Activated CD4-positive, alpha-beta T cell treated with anti-CD3 and anti-CD28 coated beads for 4 hours (primary cell): Measurements from ENCODE around the gene SEPTIN12.
A peak's percentile ranks its signal among the peaks of the same experiment; 100 is the strongest.

ENCODE experiments used
- DNase-seq, 2 donors: peaks; one replicate each; pipeline ENCODE4 v3.0.0-alpha.2; 2020

The SEPTIN12 gene

GRCh38 chr16:4783951-4784336, 4.2 kb downstream of the SEPTIN12 start:
- no peak for DNase-seq

DNA sequence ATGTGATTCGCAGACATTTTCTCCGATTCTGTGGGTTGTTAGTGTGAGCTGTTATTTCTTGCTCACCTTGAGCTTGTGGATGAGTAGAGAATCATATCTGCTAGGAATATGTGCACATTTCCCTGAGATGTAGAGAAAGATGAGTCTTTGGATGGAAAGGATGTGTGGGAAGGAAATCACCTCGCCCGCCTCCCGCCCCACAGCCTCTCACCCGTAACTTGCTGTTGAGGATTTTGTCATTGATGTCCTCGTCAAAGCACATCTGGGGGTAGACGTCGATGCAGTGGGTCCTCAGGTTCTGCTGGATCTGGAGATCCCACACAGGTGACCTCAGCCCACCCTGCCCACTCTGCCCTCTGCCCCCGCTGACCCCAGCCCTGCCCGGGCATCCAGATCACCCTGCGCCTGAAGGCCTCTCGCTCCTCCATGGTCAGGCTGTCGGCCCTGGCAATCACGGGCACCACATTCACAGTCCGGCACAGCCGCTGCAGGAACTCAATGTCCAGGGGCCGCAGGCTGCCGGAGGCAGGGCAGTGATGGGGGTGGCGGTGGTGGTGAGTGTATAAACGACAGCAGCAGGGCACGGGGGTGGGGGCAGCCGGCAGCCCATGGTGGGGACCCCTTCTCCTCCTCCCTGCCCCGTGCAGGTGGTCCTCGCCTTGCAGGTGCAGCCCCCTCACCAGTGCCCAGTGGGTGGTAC, 4.7 kb downstream of the SEPTIN12 start:
- DNase-seq: no peak

DNA sequence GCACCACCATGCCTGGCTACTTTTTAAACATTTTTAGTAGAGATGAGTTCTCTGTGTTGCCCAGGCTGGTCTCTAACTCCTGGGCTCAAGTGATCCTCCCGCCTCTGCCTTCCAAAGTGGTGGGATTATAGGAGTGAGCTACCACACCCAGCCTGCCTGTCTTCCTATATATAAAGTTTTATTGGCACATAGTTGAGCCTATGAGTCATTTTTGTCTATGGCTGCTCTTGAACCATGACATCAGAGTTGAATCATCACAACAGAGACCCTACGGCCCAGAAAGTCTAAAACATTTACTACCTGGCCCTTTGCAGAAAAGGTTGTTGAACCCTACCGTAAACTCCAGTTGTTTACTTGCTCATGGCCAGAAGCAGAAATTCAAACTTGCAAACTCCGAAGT, 7.9 kb downstream of the SEPTIN12 start:
- no peak for DNase-seq

DNA sequence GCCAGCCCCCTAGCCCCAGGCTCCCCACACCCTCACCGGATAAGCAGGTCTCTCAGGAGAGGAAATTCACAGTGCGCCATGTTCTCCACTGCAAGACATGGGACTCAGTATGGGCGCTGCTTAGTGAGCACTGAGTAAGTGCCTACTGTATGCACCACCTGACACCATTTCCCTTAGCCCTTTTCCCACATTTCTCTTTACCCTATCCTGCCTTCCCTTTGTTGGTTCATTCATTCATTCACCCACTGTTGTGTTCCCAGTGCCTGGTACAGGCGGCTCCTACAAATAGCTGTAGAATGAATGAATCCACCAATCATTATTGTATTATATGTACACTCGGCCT, 10.1 kb downstream of the SEPTIN12 start:
- no peak for DNase-seq

DNA sequence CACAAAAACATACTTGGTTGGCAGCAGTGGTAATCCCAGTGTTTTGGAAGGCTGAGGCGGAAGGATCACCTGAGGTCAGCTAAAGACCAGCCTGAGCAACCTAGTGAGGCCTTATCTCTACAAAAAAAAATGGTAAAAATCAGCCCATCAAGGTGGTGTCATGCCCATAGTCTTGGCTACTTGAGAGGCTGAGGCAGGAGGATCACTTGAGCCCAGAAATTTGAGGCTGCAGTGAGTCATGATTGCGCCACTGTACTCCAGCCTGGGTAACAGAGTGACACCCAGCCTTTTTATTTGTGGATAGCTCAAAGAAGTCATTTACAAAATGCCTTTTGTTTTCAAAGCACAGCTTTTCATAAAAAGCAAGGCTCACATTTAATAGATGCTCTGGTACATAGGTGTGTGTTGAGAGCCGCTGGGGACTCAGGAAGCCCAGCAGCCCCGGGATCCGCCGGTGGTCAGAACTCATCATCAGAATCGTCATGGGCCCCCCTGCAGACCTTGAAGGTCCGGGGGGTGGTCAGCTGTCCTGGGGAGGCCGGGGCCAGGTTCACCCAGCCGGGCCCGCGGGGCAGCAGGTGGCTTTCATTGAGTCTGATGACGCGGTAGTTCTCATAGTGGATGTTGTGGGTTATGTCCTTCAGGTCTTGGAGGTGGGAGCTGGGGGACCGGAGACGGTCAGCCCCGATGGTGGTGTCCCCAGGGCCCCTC, 10.7 kb downstream of the SEPTIN12 start:
- DNase-seq: no peak

DNA sequence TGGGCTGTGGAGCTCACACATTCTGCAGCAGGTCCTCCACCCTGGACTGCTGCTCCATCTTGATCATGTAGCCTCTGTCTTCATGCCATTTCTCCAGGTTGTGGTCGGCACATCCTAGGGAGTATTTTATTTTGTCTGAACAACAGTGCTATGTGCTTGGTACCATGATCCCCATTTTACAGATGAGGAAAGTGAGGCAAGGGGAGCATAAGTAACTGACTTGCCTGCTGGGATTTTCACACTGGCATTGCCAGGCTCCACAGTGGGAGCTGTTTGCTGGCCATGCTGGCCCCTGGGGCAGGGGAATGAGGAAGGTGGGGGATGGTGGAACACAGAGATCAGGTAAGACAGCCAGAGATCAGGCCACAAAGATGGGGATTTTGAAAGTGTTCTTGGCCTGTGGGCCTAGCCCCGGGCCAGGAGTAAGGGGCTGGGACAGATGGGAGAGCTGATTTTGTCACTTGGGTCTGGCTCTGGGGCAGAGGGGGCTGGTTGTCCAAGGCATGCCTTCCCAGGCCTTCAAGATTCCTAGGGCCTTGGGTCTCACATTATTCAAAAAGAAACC, 11.9 kb downstream of the SEPTIN12 start:
- no peak for DNase-seq

DNA sequence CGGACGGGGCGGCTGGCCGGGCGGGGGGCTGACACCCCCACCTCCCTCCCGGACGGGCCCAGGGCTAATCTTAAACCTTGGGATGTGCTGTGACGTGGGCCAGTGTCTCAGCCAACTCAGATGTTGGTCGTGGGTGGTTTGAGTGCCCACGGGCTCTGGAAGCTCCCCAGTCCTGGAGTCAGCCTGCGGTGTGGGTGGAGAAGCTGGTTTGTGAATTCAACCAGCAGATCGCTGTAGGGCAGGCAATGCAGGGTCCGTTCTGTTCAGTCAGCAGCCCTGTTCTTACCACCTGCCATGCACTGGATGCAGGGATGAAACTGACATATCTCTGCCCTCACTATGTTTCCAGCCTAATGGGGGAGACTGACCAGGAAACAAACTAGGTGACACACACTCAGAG, 13.1 kb downstream of the SEPTIN12 start:
- no peak for DNase-seq

DNA sequence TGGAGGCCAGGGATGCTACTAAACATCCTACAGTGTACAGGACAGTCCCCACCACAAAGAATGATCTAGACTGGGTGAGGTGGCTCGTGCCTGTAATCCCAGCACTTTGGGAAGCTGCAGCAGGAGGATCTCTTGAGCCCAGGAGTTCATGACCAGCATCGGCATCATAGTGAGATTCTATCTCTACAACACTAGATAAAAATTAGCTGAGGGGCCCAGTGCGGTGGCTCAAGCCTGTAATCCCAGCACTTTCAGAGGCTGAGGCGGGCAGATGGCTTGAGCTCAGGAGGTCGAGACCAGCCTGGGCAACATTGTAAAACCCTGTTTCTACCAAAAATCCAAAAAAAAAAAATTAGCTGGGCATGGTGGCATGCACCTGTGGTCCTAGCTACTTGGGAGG, 15.8 kb downstream of the SEPTIN12 start:
- DNase-seq: no peak

- no peak for DNase-seq
These were observed 16.5 kb downstream of the SEPTIN12 start for GRCh38 chr16:4771646-4772045.

- no peak for DNase-seq
These were observed 18.9 kb downstream of the SEPTIN12 start for GRCh38 chr16:4769306-4769638.

DNA sequence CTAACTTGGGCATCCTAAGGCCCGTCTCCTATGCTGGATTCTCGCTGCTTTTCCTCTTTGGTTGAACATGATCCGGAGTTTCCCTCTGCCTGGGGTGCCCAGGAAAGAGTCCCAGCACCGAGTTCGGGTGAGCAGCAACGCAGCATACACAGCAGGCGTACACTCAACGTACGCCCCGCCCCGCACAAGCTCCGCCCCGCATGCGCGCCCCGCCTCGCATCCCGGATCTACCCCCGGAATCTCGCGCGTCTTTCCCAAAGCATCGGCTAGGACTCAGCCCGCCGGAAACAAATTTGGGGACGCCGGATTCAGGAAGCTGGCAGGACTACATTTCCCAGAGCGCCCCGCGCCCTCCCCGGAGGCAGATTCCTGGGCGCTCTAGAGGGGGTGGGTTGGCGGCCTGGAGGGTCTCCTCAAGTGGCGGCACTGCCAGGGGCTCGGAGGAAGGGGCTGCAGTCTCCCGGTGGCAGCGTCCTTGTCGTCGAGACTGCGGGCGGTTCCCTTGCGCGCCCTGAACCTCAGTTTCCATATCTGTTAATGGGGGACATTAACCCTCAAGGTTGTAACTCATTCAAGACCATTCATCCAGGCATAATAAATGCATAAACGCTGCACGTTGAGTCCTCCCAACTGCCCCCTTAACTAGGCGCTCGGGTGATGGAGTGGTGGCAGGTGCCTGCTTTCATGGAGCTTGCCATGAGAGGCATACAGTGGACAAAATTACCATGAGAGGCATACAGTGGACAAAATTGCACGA, 19.4 kb downstream of the SEPTIN12 start:
- DNase-seq: peak; percentile 75 to 83

DNA sequence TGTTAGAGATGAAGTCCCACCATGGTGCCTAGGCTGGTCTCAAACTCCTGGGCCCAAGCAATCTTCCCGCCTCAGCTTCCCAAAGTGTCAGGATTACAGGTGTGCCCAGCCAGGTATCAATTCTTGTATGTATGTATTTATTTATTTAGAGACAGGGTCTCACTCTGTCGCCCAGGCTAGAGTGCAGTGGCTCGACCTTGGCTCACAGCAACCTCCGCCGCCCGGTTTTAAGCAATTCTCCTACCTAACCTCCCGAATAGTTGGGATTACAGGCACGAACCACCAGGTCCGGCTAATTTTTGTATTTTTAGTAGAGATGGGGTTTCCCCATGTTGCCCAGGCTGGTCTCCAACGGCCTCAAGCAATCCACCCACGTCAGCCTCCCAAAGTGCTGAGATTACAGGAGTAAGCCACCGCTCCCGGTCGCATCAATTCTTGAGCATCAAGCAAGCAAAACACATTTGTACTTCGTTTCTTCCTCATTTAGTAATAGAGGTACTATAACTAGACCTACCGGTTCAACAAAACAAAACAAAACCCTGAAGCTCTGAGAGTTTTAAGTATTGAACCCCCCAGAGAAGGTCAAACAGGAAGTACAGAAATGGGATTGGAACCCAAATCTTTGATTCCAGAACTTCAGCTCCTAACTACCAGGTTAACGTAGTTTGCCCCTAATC, 20.1 kb downstream of the SEPTIN12 start:
- no peak for DNase-seq

GRCh38 chr16:4766875-4767628, 21.1 kb downstream of the SEPTIN12 start, which contains the start of gene ZNF500:
Gene ZNF500, minus strand, starts transcription at chr16:4767162. Its CDS starts 1,184 bp downstream, at chr16:4765978.
- peak; percentile 92 to 98 for DNase-seq

DNA sequence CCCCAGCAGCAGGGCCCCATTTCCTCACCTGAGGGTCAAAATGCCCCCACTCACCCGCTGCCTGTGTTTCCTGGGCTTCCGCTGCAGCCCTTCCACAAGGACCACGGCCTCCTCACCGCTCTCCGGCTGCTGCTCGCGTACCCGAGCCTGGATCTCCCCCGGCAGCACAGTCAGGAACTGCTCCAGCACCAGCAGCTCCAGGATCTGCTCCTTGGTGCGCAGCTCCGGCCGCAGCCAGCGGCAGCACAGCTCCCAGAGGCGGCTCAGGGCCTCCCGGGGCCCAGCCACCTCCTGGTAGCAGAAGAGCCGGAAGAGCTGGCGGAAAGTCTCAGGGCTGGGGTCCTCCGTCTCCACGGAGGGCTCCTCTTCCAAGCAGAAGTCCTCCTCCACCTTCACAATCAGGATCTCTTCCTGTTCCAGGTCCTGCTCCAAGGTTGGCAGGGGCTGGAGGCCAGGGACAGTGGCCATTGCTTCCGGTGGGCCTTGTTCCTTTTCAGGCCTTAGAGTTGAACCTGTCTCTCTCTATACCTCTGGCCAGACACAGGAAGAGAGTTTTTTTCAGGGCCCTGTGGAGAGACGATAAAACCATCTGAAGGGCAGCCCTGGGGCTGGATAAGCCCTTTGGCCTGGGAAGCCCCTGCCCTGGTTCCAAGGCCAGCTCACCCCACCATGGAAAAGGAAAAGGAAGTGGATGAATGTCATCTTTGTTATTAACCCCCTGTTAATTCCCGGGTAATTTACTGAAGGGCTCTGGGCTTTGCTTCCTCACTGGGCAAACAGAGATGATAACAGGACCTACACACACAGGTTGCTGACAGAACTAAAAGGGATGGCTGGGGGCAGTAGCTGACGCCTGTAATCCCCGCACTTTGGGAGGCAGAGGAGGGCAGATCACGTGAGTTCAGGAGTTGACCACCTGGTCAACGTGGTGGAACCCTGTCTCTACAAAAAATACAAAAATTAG, 22.4 kb downstream of the SEPTIN12 start:
- no peak for DNase-seq

GRCh38 chr16:4763791-4764190, 24.4 kb downstream of the SEPTIN12 start:
- no peak for DNase-seq

DNA sequence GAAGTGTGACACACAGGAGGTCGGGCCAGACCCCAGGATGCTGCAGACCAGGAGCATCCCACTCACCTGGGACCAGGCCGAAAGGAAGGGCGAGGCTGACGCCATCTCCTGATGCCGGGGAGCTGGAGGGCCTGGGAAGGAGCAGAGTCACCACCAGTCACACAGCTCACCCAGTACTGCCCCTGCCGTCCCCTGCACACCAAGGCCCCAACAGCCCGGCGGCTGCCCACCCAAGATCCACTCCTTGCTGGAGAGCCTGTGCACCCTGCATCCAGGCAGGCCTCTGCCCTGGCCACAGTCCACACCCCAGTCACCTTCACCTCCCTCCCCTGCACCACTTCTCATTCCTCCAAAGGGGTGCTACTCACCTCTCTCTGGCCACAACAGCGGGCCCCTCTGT, 25.9 kb downstream of the SEPTIN12 start:
- DNase-seq: no peak

DNA sequence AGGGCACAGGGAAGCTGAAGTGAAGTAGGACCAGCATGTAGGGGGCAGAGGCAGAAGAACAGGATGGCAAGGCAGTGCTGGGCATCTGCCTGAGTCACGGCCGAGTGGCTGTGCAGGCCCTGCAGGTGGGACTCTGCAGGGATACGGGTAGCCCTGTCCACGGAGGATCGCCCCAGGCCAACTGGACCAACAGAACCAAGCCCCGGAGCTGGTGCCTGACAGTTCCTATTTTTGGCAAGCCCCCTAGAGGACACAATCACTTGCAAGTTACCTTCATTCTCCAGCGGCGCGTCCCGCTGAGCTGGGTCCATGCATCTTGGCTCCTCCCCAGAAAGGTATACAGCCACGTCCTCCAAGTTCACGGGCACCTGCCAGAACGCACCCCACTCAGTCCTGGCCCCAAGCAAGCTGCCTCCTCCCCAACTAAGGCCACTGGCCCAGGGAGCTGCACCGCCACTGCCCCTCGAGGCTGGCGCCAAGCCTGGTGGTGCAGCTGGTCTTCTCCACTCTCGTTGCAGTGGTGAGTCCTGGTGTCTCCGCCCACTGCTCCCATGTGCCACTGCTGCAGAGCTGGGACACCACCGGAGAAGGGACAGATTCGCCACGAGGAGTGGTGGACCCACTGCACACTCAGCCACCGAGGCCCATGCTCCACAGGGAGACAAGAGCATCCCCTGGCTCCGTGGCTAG, 27.8 kb downstream of the SEPTIN12 start:
- DNase-seq: no peak

DNA sequence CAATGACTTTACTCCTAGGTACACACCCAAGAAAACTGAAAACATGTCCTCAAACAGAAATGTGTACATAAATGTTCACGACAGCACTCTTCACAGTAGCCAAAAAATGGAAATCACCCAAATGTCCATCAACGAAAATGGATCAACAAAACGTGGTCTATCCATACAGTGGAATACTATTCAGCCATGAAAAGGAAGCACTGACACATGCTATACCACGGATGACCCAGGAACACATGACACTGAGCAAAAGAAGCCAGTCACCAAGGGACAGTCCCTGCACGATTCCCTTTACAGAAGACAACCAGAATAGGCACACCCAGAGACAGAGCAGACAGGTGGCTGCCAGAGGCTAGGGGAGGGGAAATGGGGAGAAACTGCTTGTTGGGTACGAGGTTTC, 32.5 kb downstream of the SEPTIN12 start:
- DNase-seq: no peak

DNA sequence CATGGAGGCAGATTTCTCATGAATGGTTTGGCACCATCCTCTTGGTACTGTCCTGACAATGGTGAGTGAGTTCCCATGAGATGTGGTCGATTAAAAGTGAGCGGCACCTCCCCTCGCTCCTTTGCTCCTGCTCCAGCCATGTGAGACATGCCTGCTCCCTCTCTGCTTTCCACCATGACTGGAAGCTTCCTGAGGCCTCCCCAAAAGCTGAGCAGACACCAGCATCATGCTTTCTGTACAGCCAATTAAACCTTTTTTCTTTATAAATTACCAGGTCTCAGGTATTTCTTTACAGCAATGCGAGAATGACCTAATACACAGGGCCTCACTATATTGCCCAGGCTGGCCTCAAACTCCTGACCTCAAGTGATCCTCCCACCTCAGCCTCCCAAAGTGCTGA, 33.3 kb downstream of the SEPTIN12 start:
- no peak for DNase-seq

GRCh38 chr16:4753227-4753626, 34.9 kb downstream of the SEPTIN12 start:
- DNase-seq: no peak
